ENCODE data around the gene FRS2. TPM values are rescaled to one million over a fixed set of nuclear protein-coding genes. Genes with fewer than 3 reads are reported as not detected.

The FRS2 gene
- total and polyA plus RNA-seq, 10 of the 15 experiments (the other 5 are each of a cell fraction or from before 2014, with no cell fraction given), result 1.1 to 13.1 (median 5.9) TPM

GRCh38 chr12:69546693-69547438, 76.7 kb downstream of the FRS2 start (continued):
- TF ChIP-seq ZNF622 (IDR thresholded peaks at IDR 0.05) (no peak), MYC (IDR thresholded peaks at IDR 0.05; ENCODE audit: insufficient read depth, insufficient read length, insufficient replicate concordance, low read length, severe bottlenecking) (no peak), KDM1A (IDR thresholded peaks at IDR 0.05; ENCODE audit: borderline replicate concordance) (no peak), HCFC1 (IDR thresholded peaks at IDR 0.05; ENCODE audit: low read length) (no peak), ZNF687 (IDR thresholded peaks at IDR 0.05) (no peak), MTA2 (IDR thresholded peaks at IDR 0.05; ENCODE audit: low read depth) (no peak), PAX8 (IDR thresholded peaks at IDR 0.05) (no peak), CEBPB (IDR thresholded peaks at IDR 0.05; ENCODE audit: borderline replicate concordance in 1 of 2, low read depth in 2 of 2, low read length in 2 of 2) (no peak), SMC3 (IDR thresholded peaks at IDR 0.05; ENCODE audit: borderline replicate concordance, low read length) (no peak), BRCA1 (IDR thresholded peaks at IDR 0.05; ENCODE audit: low read depth, low read length) (no peak), SMARCA5 (IDR thresholded peaks at IDR 0.05) (0 out of 2 replicates have a peak, but pooled peaks have one; percentile 21), IRF3 (IDR thresholded peaks at IDR 0.05) (no peak), YBX1 (IDR thresholded peaks at IDR 0.05) (no peak), CBFB (IDR thresholded peaks at IDR 0.05; ENCODE audit: low read depth) (no peak), BCLAF1 (IDR thresholded peaks at IDR 0.05) (no peak), ZBTB11 (CRISPR knock-in tag; IDR thresholded peaks at IDR 0.05) (no peak), SRF (IDR thresholded peaks at IDR 0.05; ENCODE audit: low read depth in 2 of 2, low read length in 2 of 2) (no peak), SPI1 (IDR thresholded peaks at IDR 0.05; ENCODE audit: borderline replicate concordance, insufficient read depth, low read depth, low read length) (no peak), ZNF217 (IDR thresholded peaks at IDR 0.05) (peak; percentile 49; the same call in 1 of the 2 replicates)

Measured in GM12878 (cell line).